GM12891 (cell line): Measurements from ENCODE around the gene GBX2.

Experiments
- POLR2A ChIP-seq: IDR thresholded peaks from 2 replicates; pipeline ENCODE4 v1.6.1; 2011; ENCODE audit warnings: low read depth, low read length, control low read depth
- POU2F2 ChIP-seq: IDR thresholded peaks from 2 replicates; pipeline ENCODE4 v1.6.1; 2011; ENCODE audit warnings: low read depth, mild to moderate bottlenecking, control low read depth, low read length, moderate library complexity

DNA sequence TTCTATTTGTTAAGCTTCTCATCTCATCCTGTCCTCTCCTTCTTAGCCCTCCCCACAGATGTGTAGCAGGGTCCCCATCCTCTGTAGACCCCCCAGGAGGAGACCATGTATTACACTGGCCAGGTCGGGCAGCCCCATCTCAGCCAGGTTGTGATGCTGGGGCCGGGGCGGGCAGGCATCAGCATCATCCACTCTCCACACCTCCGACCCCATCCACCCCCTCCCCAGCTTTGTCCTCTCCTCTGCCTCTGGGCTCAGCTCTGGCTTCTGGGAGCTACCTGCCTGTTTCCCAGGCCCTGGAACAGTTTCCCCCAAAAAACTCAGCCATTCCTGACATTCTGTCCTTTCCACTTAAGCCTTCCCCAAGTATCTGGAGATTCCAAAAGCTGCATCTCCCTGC lies 49.2 kb downstream of the GBX2 start:
- TF ChIP-seq POLR2A: no peak
- TF ChIP-seq POU2F2: no peak
